Fibroblast of skin of right quadriceps (primary cell): ENCODE measurements around the gene ST3GAL3.

Experiments
- DNase-seq: peaks from one replicate; pipeline ENCODE4 v3.0.0-alpha.2; 2013

The ST3GAL3 gene

GRCh38 chr1:43925846-43926245 is 218.5 kb downstream of the ST3GAL3 start:
- no peak for DNase-seq

GRCh38 chr1:43930168-43930948 is 223.0 kb downstream of the ST3GAL3 start:
- no peak for DNase-seq

- no peak for DNase-seq
These were observed 223.6 kb downstream of the ST3GAL3 start for GRCh38 chr1:43930949-43931275.

- no peak for DNase-seq
These were observed 224.7 kb downstream of the ST3GAL3 start for GRCh38 chr1:43931711-43932660.

- peak; percentile 64 for DNase-seq
These were observed 225.6 kb downstream of the ST3GAL3 start for GRCh38 chr1:43932786-43933385.

GRCh38 chr1:43933386-43934100 is 226.2 kb downstream of the ST3GAL3 start, which contains the start of gene ARTN:
Gene ARTN (plus strand): TSS chr1:43933801. CDS start chr1:43935657, 1,856 bp downstream.
- DNase-seq: no peak

- peak; percentile 61 for DNase-seq
These were observed 227.0 kb downstream of the ST3GAL3 start for GRCh38 chr1:43934101-43934985.

GRCh38 chr1:43934986-43935324 is 227.6 kb downstream of the ST3GAL3 start:
- DNase-seq: no peak

- DNase-seq: no peak
These were observed 228.5 kb downstream of the ST3GAL3 start for GRCh38 chr1:43935711-43936427.

- DNase-seq: no peak
These were observed 229.3 kb downstream of the ST3GAL3 start for GRCh38 chr1:43936431-43937151.

GRCh38 chr1:43937179-43937865 is 230.0 kb downstream of the ST3GAL3 start:
- no peak for DNase-seq

- DNase-seq: no peak
These were observed 231.0 kb downstream of the ST3GAL3 start for GRCh38 chr1:43938383-43938782.

- DNase-seq: no peak
These were observed 231.7 kb downstream of the ST3GAL3 start for GRCh38 chr1:43938892-43939587.

GRCh38 chr1:43942411-43942810 is 235.1 kb downstream of the ST3GAL3 start:
- DNase-seq: no peak

GRCh38 chr1:43944860-43945259 is 237.5 kb downstream of the ST3GAL3 start:
- DNase-seq: no peak

- no peak for DNase-seq
These were observed 238.4 kb downstream of the ST3GAL3 start for GRCh38 chr1:43945674-43946235.

- DNase-seq: peak; percentile 94
These were observed 239.1 kb downstream of the ST3GAL3 start, which contains the start of gene IPO13 for GRCh38 chr1:43946236-43947060. Gene IPO13 (plus strand): TSS chr1:43946950. CDS start chr1:43947601, 651 bp downstream.
